Activated B cell treated with CpG ODN at 0.5 μM for 24 hours (primary cell): Measurements from ENCODE around the gene MED16. TPM values are rescaled to one million over a fixed set of nuclear protein-coding genes. Genes with fewer than 3 reads are reported as not detected.

ENCODE experiments used
- ATAC-seq: fragments of 200-7000 bp; cut with Tn5 transposase; one replicate; pipeline ENCODE4 v1.10.0; 2021; ENCODE audit warnings: low read depth, mild to moderate bottlenecking, moderate library complexity
- CTCF ChIA-PET: fragments of 350-600 bp; sonication (Branson Sonifier 250); formaldehyde crosslinking; loops from one replicate; lab custom pipeline; 2021; ENCODE audit warnings: antibody characterized with exemption; lab: Charles Lee
- POLR2A ChIA-PET: fragments of 350-600 bp; sonication (Branson Sonifier 250); formaldehyde crosslinking; loops from one replicate; lab custom pipeline; 2021; ENCODE audit warnings: antibody characterized with exemption; lab: Charles Lee
- DNase-seq: peaks from one replicate; pipeline ENCODE4 v3.0.0; 2022
- H3K27ac Mint-ChIP-seq: one replicate; pipeline ENCODE4 v1.8.0; 2020; ENCODE audit warnings: mixed read lengths
- H3K27me3 Mint-ChIP-seq: one replicate; pipeline ENCODE4 v1.8.0; 2021; ENCODE audit warnings: mixed read lengths
- H3K36me3 Mint-ChIP-seq: one replicate; pipeline ENCODE4 v1.8.0; 2021; ENCODE audit warnings: low read depth, mixed read lengths
- H3K4me1 Mint-ChIP-seq: one replicate; pipeline ENCODE4 v1.8.0; 2021; ENCODE audit warnings: mixed read lengths
- H3K4me3 Mint-ChIP-seq: one replicate; pipeline ENCODE4 v1.8.0; 2020; ENCODE audit warnings: mild to moderate bottlenecking, mixed read lengths
- H3K9me3 Mint-ChIP-seq: one replicate; pipeline ENCODE4 v1.8.0; 2020; ENCODE audit warnings: mixed read lengths
- CTCF ChIP-seq: fragments of 200-600 bp; IDR thresholded peaks from one replicate; pipeline ENCODE4 v1.8.0; 2022; ENCODE audit warnings: antibody characterized with exemption, mild to moderate bottlenecking
- intact Hi-C: fragments of 100-400 bp; cut with micrococcal nuclease; formaldehyde crosslinking; loops from one replicate; pipeline ENCODE4 v1.15.1; 2024
- total RNA-seq: library from RNA; stranded (reverse); gene quantifications from 2 replicates; pipeline ENCODE4 v1.2.3, GENCODE V29; 2022

Gene MED16
- total RNA-seq, 1 donor from 2014 or later: 79.3 TPM

- ChIA-PET POLR2A (interaction anchor here (0.5 to 3.3 kb wide), 13 partner anchors 10 to 349 kb away, joined by 3 to 20 read pairs (median 5); partner anchors contain the start of genes CIRBP, MED16, RNU6-9 and WDR18), CTCF (interaction anchor here (0.8 to 3.6 kb wide), 10 partner anchors 12 to 150 kb away, joined by 3 to 25 read pairs (median 5); partner anchors contain the start of genes GRIN3B, MED16, RNU6-9 and WDR18)
- Mint-ChIP-seq H3K27me3 (no peaks in the 10 kb centered on the region), H3K36me3 (no peaks in the 10 kb centered on the region), H3K27ac (no peak overlapping the region), H3K9me3 (no peaks in the 10 kb centered on the region), H3K4me1 (peaks cover 33% of the 10 kb centered on the region), H3K4me3 (peak overlapping the region; percentile 58)
- no peak for TF ChIP-seq CTCF
- DNase-seq: peak; percentile 56
- intact Hi-C loops: loop anchor here (5.0 to 10.0 kb wide), 3 partner anchors 185 to 273 kb away; partner anchors contain the start of genes GPX4 and RNF126
- peak; percentile 21 for ATAC-seq
Observed at GRCh38 chr19:919199-920050, 26.4 kb upstream of the MED16 start.

- CTCF ChIA-PET: interaction anchor here (0.9 to 3.6 kb wide), 4 partner anchors 11 to 65 kb away, joined by 3 to 25 read pairs (median 6); partner anchors contain the start of gene WDR18
- intact Hi-C loops: no loop called here
- no peak for TF ChIP-seq CTCF
- H3K27ac Mint-ChIP-seq: no peak overlapping the region
- peak overlapping the region; percentile 50 for H3K4me3 Mint-ChIP-seq
- H3K4me1 Mint-ChIP-seq: peaks cover 30% of the 10 kb centered on the region
- no peaks in the 10 kb centered on the region for H3K27me3 Mint-ChIP-seq
- ATAC-seq (no peak), DNase-seq (no peak)
- POLR2A ChIA-PET: interaction anchor here (0.5 to 3.3 kb wide), 13 partner anchors 9 to 348 kb away, joined by 3 to 20 read pairs (median 9); partner anchors contain the start of genes MED16, RNU6-9 and WDR18
- H3K9me3 Mint-ChIP-seq: no peaks in the 10 kb centered on the region
- H3K36me3 Mint-ChIP-seq: no peaks in the 10 kb centered on the region
Observed at GRCh38 chr19:918481-919198, 25.7 kb upstream of the MED16 start.

- H3K4me1 Mint-ChIP-seq: peaks cover 31% of the 10 kb centered on the region
- no peak for TF ChIP-seq CTCF
- no peaks in the 10 kb centered on the region for H3K27me3 Mint-ChIP-seq
- no peaks in the 10 kb centered on the region for H3K9me3 Mint-ChIP-seq
- ATAC-seq (no peak), DNase-seq (no peak)
- peak overlapping the region; percentile 32 for H3K4me3 Mint-ChIP-seq
- intact Hi-C loops: no loop called here
- ChIA-PET CTCF (interaction anchor here (0.9 kb wide), 1 partner anchor 54 kb away, joined by 4 read pairs; no protein-coding TSS in a partner anchor), POLR2A (interaction anchor here (0.8 to 3.3 kb wide), 3 partner anchors 9 to 54 kb away, joined by 5 to 12 read pairs (median 10); no protein-coding TSS in a partner anchor)
- no peak overlapping the region for H3K27ac Mint-ChIP-seq
- H3K36me3 Mint-ChIP-seq: no peaks in the 10 kb centered on the region
Observed at GRCh38 chr19:918152-918437, 25.1 kb upstream of the MED16 start.

- ATAC-seq (peak; percentile 34), DNase-seq (peak; percentile 71)
- Mint-ChIP-seq H3K4me3 (peak within 1 kb of the TSS; percentile 64), H3K27ac (no peak within 1 kb of the TSS), H3K9me3 (no peaks in the 10 kb centered on the region), H3K27me3 (no peaks in the 10 kb centered on the region), H3K4me1 (peaks cover 31% of the 10 kb centered on the region), H3K36me3 (no peaks in the 10 kb centered on the region)
- CTCF ChIA-PET: interaction anchor here (0.9 to 1.3 kb wide), 1 partner anchor 54 kb away, joined by 4 to 7 read pairs; no protein-coding TSS in a partner anchor
- intact Hi-C loops: loop anchor here (1.0 kb wide), 3 partner anchors 8 to 54 kb away; partner anchors contain the start of genes MED16 and RNU6-9
- no peak for TF ChIP-seq CTCF
- POLR2A ChIA-PET: interaction anchor here (0.8 to 3.3 kb wide), 3 partner anchors 8 to 54 kb away, joined by 5 to 12 read pairs (median 10); no protein-coding TSS in a partner anchor
Observed at GRCh38 chr19:917323-918151, 24.6 kb upstream of the MED16 start, which contains the start of gene KISS1R. KISS1R (plus strand) TSS chr19:917333; CDS start chr19:917503, 170 bp downstream.
